AG04450 (cell line): ENCODE results near the gene UBL4B. TPM values are rescaled to one million over a fixed set of nuclear protein-coding genes. Genes with fewer than 3 reads are reported as not detected.

Experiments
- CTCF ChIA-PET: fragments of 300-600, 350-600 bp; formaldehyde crosslinking; extraction: SDS; loops from one replicate; lab custom pipeline; 2022; ENCODE audit warnings: antibody characterized with exemption, inconsistent platforms; lab: Charles Lee
- POLR2A ChIA-PET: fragments of 350-600 bp; formaldehyde crosslinking; extraction: SDS; loops from one replicate; lab custom pipeline; 2021; ENCODE audit warnings: antibody characterized with exemption, inconsistent platforms; lab: Yijun Ruan, JAX
- DNase-seq: peaks from one replicate; pipeline ENCODE4 v3.0.0-alpha.2; 2011; ENCODE audit warnings: low read depth, low spot score
- H3K27ac ChIP-seq: one replicate; pipeline ENCODE4 v1.5.1; 2012; ENCODE audit warnings: low read depth, low read length, control low read depth
- H3K27me3 ChIP-seq: one replicate; pipeline ENCODE4 v1.6.0; 2012; ENCODE audit warnings: low read length; ENCODE audit not compliant: control insufficient read depth, insufficient read depth
- H3K4me3 ChIP-seq: 2 replicates; pipeline ENCODE4 v1.5.1; 2011; ENCODE audit warnings: mild to moderate bottlenecking, low read depth, low read length, control low read depth
- H3K9me3 ChIP-seq: 2 replicates; pipeline ENCODE4 v1.5.1; 2012; ENCODE audit warnings: low read length; ENCODE audit not compliant: control insufficient read depth, insufficient read depth
- polyA plus RNA-seq: library from polyadenylated mRNA; depleted of rRNA; stranded (reverse); fragments of >200 nt; gene quantifications from 2 replicates; pipeline ENCODE4 v1.2.3, GENCODE V29; 2011
- TF ChIP-seq, protein P1 (sequence below): IDR thresholded peaks from 2 replicates; pipeline ENCODE4 v1.5.1; 2011; ENCODE audit warnings: low read depth, low read length, control low read depth, inconsistent platforms

The UBL4B gene
- polyA plus RNA-seq, 1 experiment, result not detected

DNA sequence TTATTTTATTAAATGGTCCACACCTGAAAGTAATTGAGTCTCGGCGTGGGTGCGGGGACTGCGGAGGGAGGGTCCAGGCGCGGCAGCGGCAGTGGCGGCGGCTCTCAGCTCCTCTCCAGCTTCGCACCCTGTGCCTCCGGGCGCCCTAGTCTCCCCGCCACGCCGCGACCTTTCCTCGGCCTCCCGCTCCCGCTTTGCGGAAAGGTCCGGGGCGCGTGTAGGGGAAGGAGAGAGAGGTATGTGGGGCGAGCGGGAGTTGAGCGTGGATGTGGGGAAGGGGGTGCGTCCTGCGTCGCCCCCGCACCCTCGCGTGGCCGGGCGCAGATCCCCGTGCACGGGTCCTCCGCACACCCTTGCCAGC, 28.4 kb upstream of the UBL4B start:
- Histone ChIP-seq H3K9me3 (peaks cover 4% of the 10 kb centered on the region; the same call in 1 of the 2 replicates), H3K27me3 (peaks cover 80% of the 10 kb centered on the region), H3K4me3 (no peak overlapping the region), H3K27ac (no peak overlapping the region)
- no peak for DNase-seq
- TF ChIP-seq, protein P1, sequence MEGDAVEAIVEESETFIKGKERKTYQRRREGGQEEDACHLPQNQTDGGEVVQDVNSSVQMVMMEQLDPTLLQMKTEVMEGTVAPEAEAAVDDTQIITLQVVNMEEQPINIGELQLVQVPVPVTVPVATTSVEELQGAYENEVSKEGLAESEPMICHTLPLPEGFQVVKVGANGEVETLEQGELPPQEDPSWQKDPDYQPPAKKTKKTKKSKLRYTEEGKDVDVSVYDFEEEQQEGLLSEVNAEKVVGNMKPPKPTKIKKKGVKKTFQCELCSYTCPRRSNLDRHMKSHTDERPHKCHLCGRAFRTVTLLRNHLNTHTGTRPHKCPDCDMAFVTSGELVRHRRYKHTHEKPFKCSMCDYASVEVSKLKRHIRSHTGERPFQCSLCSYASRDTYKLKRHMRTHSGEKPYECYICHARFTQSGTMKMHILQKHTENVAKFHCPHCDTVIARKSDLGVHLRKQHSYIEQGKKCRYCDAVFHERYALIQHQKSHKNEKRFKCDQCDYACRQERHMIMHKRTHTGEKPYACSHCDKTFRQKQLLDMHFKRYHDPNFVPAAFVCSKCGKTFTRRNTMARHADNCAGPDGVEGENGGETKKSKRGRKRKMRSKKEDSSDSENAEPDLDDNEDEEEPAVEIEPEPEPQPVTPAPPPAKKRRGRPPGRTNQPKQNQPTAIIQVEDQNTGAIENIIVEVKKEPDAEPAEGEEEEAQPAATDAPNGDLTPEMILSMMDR, result no peak
- CTCF ChIA-PET, result interaction anchor here (0.7 kb wide), 1 partner anchor 23 kb away, joined by 3 read pairs; no protein-coding TSS in a partner anchor
- POLR2A ChIA-PET, result no interaction called here

DNA sequence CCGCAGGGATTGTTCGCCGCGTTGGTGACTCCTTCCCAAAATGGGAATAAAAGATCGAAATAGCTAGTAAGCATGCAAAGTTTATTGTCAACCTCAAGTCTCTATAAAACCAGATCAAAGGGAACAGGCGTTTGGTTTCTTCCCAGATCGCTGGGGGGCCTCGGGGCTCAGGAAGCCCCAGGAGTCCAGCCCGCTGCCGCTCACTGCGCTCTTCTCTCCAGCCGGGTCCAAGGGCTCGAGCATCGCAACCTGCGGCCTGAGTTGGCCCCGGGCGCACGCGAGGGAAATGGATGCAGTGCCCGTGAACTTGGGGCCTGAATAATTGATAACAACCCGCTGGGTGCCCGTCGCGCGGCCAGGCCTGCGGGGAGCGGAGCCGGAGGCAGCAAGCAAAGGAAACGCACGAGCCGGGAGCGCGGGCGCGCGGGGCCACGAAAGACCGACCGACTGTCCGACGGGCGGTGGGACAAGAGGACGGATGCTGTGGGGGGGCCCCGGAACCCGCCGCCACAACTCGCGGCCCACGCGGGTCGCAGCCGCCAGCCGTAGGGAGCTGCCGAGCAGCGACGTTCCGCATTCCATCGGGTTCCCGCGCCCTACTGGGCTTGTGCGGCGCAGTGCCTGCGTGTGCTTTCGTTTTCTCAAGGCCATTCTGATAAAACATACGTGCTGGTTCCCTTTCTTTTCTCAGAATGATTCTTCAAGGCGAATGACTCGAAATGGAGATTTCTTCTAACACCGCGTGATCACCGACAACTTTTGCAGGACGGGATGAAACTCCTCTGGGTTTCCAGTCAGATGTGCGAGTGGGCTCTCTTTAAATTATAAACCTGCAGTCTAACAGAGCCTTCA, 27.8 kb upstream of the UBL4B start:
- peak; percentile 6 for DNase-seq
- POLR2A ChIA-PET, result no interaction called here
- Histone ChIP-seq H3K9me3 (peaks cover 4% of the 10 kb centered on the region; the same call in 1 of the 2 replicates), H3K27ac (no peak overlapping the region), H3K4me3 (peak overlapping the region; percentile 55), H3K27me3 (peaks cover 78% of the 10 kb centered on the region)
- TF ChIP-seq, protein P1, result no peak
- CTCF ChIA-PET, result no interaction called here

DNA sequence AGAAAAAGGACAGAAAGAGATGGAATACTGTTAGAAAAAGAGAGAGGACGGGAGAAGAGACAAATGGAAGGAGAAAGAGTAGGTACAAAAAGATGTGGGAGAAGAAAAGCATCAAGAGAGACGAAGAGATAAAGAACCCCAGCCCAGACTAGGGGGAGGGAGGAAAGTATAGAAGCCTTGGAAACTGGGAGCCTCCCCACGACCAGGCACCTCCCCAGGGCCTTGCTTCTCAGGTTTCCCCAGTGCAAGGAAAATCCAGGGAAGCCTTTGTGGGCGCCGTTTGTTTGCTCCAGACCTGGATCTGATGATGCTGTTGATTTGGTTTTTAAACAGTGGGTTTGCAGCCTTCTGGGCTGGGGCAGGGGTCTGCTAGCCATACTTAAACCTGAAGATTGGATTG, 26.6 kb upstream of the UBL4B start:
- no peak overlapping the region for H3K4me3 ChIP-seq
- H3K9me3 ChIP-seq, result peaks cover 4% of the 10 kb centered on the region; the same call in 1 of the 2 replicates
- no peak overlapping the region for H3K27ac ChIP-seq
- ChIA-PET CTCF (interaction anchor here (1.6 kb wide), 1 partner anchor 20 kb away, joined by 4 read pairs; no protein-coding TSS in a partner anchor), POLR2A (no interaction called here)
- peaks cover 80% of the 10 kb centered on the region for H3K27me3 ChIP-seq
- DNase-seq, result no peak
- TF ChIP-seq, protein P1, result no peak

DNA sequence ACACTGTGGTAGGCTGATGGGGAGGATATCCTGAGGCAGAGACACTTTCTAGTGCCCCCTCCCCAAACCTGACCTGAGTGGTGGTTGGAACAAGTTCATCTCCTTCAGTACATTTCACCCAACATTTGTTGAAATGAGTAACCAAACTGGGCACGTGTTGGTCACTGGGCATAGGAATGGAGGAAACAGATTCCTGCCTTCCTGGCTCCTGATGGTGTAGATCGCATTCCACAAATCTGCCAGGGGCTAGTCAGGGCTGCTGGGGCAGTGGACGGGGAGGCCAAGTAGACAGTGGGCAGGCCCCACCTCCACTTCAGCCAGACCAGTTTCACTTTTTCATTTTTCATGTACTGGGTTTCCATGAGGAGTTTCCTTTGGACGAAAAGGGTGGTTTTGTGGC, 25.3 kb upstream of the UBL4B start:
- ChIA-PET POLR2A (no interaction called here), CTCF (interaction anchor here (1.3 to 6.2 kb wide), 6 partner anchors 10 to 48 kb away, joined by 3 to 180 read pairs (median 14); no protein-coding TSS in a partner anchor)

More for the DNA sequence above, 25.3 kb upstream of the UBL4B start:
- Histone ChIP-seq H3K27ac (no peak overlapping the region), H3K27me3 (peaks cover 81% of the 10 kb centered on the region), H3K4me3 (no peak overlapping the region), H3K9me3 (peaks cover 4% of the 10 kb centered on the region; the same call in 1 of the 2 replicates)
- DNase-seq, result no peak
- TF ChIP-seq, protein P1, result no peak
